ENCODE results near the gene BBS4. TPM values are rescaled to one million over a fixed set of nuclear protein-coding genes. Genes with fewer than 3 reads are reported as not detected.
"Not testable (repeated sequence)": the region's sequence is repeated elsewhere in the genome, so short reads cannot be mapped to it uniquely, and the experiment has no call there.

Gene BBS4
- total RNA-seq, 1 experiment from 2014 or later = 17.9 TPM

DNA sequence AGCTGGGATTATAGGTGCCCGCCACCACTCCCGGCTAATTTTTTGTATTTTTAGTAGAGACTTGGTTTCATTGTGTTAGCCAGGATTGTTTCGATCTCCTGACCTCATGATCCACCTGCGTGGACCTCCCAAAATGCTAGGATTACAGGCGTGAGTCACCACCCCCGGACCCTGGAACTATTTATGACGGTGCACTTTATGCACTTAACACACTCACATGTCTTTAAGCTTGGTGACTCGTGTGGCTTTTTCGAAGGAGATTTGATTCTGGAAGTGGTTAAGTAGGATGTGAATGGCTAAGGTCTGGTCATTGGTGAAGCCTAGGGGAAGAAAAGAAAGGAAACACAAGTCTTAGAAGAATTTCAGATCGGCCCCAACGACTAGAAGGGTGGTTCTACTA, 20.3 kb downstream of the BBS4 start:
- in situ Hi-C loops (cut with HindIII; ENCODE audit: low pct_unique_long_range_greater_than_20kb, low sequenced_read_pairs) = no loop called here
- H3K4me1 ChIP-seq (ENCODE audit: control insufficient read depth, insufficient read depth, low read length) = no peaks in the 10 kb centered on the region
- CTCF ChIA-PET = no interaction called here
- ATAC-seq (no peak), DNase-seq (ENCODE audit: low read depth, low spot score) (no peak)
- H3K27ac ChIP-seq (ENCODE audit: low read length) = no peak overlapping the region
- no peaks in the 10 kb centered on the region for H3K9me3 ChIP-seq (ENCODE audit: control insufficient read depth, insufficient read depth, low read depth, low read length)
- H3K4me3 ChIP-seq (ENCODE audit: low read depth in 2 of 2, low read length in 2 of 2) = no peak overlapping the region
- POLR2A ChIA-PET = no interaction called here
- intact Hi-C loops (cut with micrococcal nuclease; ENCODE audit: unreplicated experiment) = no loop called here
- no peaks in the 10 kb centered on the region for H3K36me3 ChIP-seq (ENCODE audit: control insufficient read depth, insufficient read depth, low read length)
- no peaks in the 10 kb centered on the region for H3K27me3 ChIP-seq (ENCODE audit: control insufficient read depth, insufficient read depth, low read length)
- TF ChIP-seq TCF7L2 (IDR thresholded peaks at IDR 0.05; ENCODE audit: low read depth, low read length) (no peak), SIN3A (IDR thresholded peaks at IDR 0.05; ENCODE audit: borderline replicate concordance, insufficient read depth, low read depth, low read length) (no peak)
- TF ChIP-seq, protein P1, sequence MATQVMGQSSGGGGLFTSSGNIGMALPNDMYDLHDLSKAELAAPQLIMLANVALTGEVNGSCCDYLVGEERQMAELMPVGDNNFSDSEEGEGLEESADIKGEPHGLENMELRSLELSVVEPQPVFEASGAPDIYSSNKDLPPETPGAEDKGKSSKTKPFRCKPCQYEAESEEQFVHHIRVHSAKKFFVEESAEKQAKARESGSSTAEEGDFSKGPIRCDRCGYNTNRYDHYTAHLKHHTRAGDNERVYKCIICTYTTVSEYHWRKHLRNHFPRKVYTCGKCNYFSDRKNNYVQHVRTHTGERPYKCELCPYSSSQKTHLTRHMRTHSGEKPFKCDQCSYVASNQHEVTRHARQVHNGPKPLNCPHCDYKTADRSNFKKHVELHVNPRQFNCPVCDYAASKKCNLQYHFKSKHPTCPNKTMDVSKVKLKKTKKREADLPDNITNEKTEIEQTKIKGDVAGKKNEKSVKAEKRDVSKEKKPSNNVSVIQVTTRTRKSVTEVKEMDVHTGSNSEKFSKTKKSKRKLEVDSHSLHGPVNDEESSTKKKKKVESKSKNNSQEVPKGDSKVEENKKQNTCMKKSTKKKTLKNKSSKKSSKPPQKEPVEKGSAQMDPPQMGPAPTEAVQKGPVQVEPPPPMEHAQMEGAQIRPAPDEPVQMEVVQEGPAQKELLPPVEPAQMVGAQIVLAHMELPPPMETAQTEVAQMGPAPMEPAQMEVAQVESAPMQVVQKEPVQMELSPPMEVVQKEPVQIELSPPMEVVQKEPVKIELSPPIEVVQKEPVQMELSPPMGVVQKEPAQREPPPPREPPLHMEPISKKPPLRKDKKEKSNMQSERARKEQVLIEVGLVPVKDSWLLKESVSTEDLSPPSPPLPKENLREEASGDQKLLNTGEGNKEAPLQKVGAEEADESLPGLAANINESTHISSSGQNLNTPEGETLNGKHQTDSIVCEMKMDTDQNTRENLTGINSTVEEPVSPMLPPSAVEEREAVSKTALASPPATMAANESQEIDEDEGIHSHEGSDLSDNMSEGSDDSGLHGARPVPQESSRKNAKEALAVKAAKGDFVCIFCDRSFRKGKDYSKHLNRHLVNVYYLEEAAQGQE (IDR thresholded peaks at IDR 0.05; ENCODE audit: insufficient read depth in 1 of 2, low read depth in 2 of 2, low read length in 1 of 2) = no peak
- no TSS peak for BruUV-seq (replicated peaks)

DNA sequence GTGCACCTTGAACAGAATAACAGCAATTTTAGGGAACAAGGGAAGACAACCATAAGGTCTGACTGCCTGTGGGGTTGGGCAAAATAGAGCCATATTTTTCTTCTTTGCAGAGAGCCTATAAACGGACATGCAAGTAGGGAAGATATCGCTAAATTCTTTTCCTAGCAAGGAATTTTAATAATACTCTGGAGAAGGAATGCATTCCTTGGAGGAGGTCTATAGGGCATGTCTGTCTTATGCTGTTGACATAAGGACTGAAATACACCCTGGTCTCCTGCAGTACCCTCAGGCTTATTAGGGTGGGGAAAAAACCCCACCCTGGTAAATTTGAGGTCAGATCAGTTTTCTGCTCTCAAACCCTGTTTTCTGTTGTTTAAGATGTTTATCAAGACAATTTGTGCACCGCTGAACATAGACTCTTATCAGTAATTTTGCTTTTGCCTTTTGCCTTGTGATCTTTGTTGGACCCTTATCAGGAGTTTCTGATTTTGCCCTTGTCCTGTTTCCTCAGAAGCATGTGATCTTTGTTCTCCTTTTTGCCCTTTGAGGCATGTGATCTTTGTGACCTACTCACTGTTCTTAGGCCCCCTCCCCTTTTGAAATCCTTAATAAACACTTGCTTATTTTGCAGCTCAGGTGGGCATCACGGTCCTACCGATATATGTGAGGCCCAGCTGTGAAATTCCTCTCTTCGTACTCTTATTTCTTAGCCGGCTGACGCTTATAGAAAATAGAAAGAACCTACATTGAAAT, 22.7 kb downstream of the BBS4 start:
- intact Hi-C loops (cut with micrococcal nuclease; ENCODE audit: unreplicated experiment); H3K4me1 ChIP-seq (ENCODE audit: control insufficient read depth, insufficient read depth, low read length); H3K9me3 ChIP-seq (ENCODE audit: control insufficient read depth, insufficient read depth, low read depth, low read length); in situ Hi-C loops (cut with HindIII; ENCODE audit: low pct_unique_long_range_greater_than_20kb, low sequenced_read_pairs); H3K27me3 ChIP-seq (ENCODE audit: control insufficient read depth, insufficient read depth, low read length); CTCF ChIA-PET; H3K4me3 ChIP-seq (ENCODE audit: low read depth in 2 of 2, low read length in 2 of 2); H3K36me3 ChIP-seq (ENCODE audit: control insufficient read depth, insufficient read depth, low read length); BruUV-seq (replicated peaks); H3K27ac ChIP-seq (ENCODE audit: low read length); ATAC-seq; POLR2A ChIA-PET; DNase-seq (ENCODE audit: low read depth, low spot score): not testable (repeated sequence)

DNA sequence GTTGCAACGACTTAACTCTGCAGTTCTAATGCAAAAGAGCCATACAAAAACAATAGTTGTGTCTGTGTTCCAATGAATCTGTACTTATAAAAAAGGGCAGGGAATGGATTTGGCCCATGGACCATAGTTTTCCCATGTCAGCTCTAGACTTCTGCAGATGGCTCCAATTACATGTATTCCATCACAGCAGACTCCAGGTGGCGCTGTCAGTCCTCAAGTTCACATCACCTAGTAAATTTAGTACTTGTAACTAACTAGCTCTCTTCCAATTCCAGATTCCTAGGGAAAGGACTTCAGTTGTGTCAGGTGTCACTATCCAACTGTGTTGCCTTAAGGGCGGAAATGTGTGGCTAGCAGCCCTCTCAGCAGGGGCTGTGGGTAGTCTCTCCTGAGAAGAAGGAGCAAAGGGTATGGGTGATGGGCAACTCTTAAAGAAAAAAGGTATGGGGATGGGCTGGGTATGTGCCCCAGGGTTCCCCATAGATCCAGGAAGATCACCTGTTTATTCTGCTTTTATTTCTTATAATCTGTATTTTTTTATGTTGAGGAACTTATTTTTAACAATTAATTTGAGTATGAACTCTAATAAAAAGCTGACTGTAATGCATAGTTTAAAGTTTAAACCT, 36.2 kb downstream of the BBS4 start:
- peaks cover 2% of the 10 kb centered on the region; the same call in 1 of the 2 replicates for H3K36me3 ChIP-seq (ENCODE audit: control insufficient read depth, insufficient read depth, low read length)
- H3K27me3 ChIP-seq (ENCODE audit: control insufficient read depth, insufficient read depth, low read length) = no peaks in the 10 kb centered on the region
- ATAC-seq (peak; percentile 88), DNase-seq (ENCODE audit: low read depth, low spot score) (peak; percentile 38)
- H3K4me1 ChIP-seq (ENCODE audit: control insufficient read depth, insufficient read depth, low read length) = no peaks in the 10 kb centered on the region
- in situ Hi-C loops (cut with HindIII; ENCODE audit: low pct_unique_long_range_greater_than_20kb, low sequenced_read_pairs) = no loop called here
- no peak for TF ChIP-seq TCF7L2 (IDR thresholded peaks at IDR 0.05; ENCODE audit: low read depth, low read length)
- TF ChIP-seq SIN3A (IDR thresholded peaks at IDR 0.05; ENCODE audit: borderline replicate concordance, insufficient read depth, low read depth, low read length) = no peak
- TF ChIP-seq, protein P1 (IDR thresholded peaks at IDR 0.05; ENCODE audit: insufficient read depth in 1 of 2, low read depth in 2 of 2, low read length in 1 of 2) = no peak
- TF ChIP-seq POLR2AphosphoS5 (IDR thresholded peaks at IDR 0.05; ENCODE audit: low read depth, low read length) = no peak
- TF ChIP-seq, protein P2, sequence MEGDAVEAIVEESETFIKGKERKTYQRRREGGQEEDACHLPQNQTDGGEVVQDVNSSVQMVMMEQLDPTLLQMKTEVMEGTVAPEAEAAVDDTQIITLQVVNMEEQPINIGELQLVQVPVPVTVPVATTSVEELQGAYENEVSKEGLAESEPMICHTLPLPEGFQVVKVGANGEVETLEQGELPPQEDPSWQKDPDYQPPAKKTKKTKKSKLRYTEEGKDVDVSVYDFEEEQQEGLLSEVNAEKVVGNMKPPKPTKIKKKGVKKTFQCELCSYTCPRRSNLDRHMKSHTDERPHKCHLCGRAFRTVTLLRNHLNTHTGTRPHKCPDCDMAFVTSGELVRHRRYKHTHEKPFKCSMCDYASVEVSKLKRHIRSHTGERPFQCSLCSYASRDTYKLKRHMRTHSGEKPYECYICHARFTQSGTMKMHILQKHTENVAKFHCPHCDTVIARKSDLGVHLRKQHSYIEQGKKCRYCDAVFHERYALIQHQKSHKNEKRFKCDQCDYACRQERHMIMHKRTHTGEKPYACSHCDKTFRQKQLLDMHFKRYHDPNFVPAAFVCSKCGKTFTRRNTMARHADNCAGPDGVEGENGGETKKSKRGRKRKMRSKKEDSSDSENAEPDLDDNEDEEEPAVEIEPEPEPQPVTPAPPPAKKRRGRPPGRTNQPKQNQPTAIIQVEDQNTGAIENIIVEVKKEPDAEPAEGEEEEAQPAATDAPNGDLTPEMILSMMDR (IDR thresholded peaks at IDR 0.05) = peak; percentile 89
- no peak overlapping the region for H3K27ac ChIP-seq (ENCODE audit: low read length)
- CTCF ChIA-PET = interaction anchor here (0.5 to 1.1 kb wide), 5 partner anchors 12 to 546 kb away, joined by 3 to 4 read pairs (median 3); no protein-coding TSS in a partner anchor
- no TSS peak for BruUV-seq (replicated peaks)
- intact Hi-C loops (cut with micrococcal nuclease; ENCODE audit: unreplicated experiment) = loop anchor here (5.0 kb wide), 1 partner anchor 360 kb away; no protein-coding TSS in a partner anchor
- POLR2A ChIA-PET = interaction anchor here (0.6 kb wide), 1 partner anchor 12 kb away, joined by 3 read pairs; no protein-coding TSS in a partner anchor
- H3K4me3 ChIP-seq (ENCODE audit: low read depth in 2 of 2, low read length in 2 of 2) = no peak overlapping the region
- H3K9me3 ChIP-seq (ENCODE audit: control insufficient read depth, insufficient read depth, low read depth, low read length) = no peaks in the 10 kb centered on the region

Measured in Panc1 (cell line).